Large intestine (tissue), 3 donors: ENCODE measurements around the gene CDC42EP5. TPM values are rescaled to one million over a fixed set of nuclear protein-coding genes. Genes with fewer than 3 reads are reported as not detected.
"Not testable (repeated sequence)": the region's sequence is repeated elsewhere in the genome, so short reads cannot be mapped to it uniquely, and the experiment has no call there.

Experiments
- DNase-seq, 2 donors: peaks; one replicate each; pipeline versions ENCODE4 v3.0.0 to v3.0.0-alpha.2; 2013
- H3K27ac ChIP-seq: one replicate; pipeline ENCODE4 v1.5.1; 2013; ENCODE audit warnings: low read length
- H3K27me3 ChIP-seq: 2 replicates; pipeline ENCODE4 v1.6.1; 2013; ENCODE audit warnings: low read length; ENCODE audit not compliant: control insufficient read depth, insufficient read depth
- H3K36me3 ChIP-seq: 2 replicates; pipeline ENCODE4 v1.6.1; 2013; ENCODE audit warnings: low read length; ENCODE audit not compliant: control insufficient read depth, insufficient read depth
- H3K4me1 ChIP-seq: one replicate; pipeline ENCODE4 v1.6.1; 2013; ENCODE audit warnings: low read length; ENCODE audit not compliant: control insufficient read depth, insufficient read depth
- H3K4me3 ChIP-seq: one replicate; pipeline ENCODE4 v1.5.1; 2013; ENCODE audit warnings: low read length
- H3K9me3 ChIP-seq: one replicate; pipeline ENCODE4 v1.6.1; 2013; ENCODE audit warnings: mild to moderate bottlenecking, low read depth, low read length, moderate library complexity; ENCODE audit not compliant: control insufficient read depth
- WGBS: methylation state at CpG from one replicate; pipeline ENCODE4 v1.1.5; 2013; ENCODE audit warnings: low lambda C conversion rate; ENCODE audit not compliant: insufficient coverage; 5-methylcytosine and 5-hydroxymethylcytosine counted together
- polyA plus RNA-seq: library from polyadenylated mRNA; unstranded; fragments of 120-200 nt; gene quantifications from one replicate; pipeline ENCODE4 v1.2.1, GENCODE V29; 2013

Gene CDC42EP5
- polyA plus RNA-seq, 1 donor = 161 TPM

DNA sequence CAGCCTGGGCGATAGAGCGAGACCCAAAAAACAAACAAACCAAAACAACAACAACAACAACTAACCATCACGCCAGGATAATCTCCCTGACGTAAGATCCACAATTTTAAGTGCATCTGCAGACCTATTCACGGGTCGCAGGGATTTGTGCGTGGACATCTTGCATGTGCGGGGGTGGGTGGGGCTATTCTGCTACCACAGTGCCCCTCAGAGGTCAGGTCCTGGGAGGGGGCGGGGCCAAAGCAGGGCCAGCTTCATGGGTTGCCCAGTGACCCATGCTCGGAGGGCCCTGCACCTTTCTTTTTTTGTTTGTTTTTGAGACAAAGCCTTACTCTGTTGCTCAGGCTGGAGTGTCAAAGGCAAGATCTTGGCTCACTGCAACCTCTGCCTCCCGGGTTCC is 2.6 kb upstream of the CDC42EP5 start:
- no peak overlapping the region for H3K4me3 ChIP-seq
- H3K4me1 ChIP-seq = peaks cover 11% of the 10 kb centered on the region
- no peak overlapping the region for H3K27ac ChIP-seq
- no CpG with 5 or more reads among the region's 11 CpGs for WGBS
- peaks cover 2% of the 10 kb centered on the region for H3K27me3 ChIP-seq
- no peaks in the 10 kb centered on the region for H3K36me3 ChIP-seq
- peaks cover 4% of the 10 kb centered on the region for H3K9me3 ChIP-seq
- DNase-seq = no peak

DNA sequence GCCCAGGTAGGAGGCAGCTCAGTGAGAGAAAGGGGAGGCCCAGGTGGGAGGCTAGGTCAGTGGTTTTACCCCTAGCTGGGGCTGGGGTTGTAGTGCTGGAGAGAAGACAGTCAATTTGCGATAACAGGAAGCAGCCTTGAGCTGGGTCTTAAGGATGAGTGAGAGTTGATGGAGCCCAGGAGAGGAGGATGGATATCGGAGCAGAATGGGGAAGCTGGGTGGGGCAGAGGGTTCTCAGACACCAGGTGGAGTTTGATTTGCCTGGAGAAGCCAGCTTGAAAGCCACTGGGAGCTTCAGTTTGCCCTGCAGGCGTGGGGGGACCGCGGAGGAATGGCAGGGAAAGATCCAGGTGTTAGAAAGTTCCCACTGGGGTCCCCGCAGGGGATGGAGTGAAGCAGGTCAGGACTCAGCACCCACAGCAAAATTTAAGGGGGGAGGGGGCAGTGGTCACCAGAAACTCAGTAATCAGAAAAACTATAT is 836 bp upstream of the CDC42EP5 start:
- Histone ChIP-seq H3K36me3 (peaks cover 4% of the 10 kb centered on the region), H3K9me3 (peaks cover 4% of the 10 kb centered on the region), H3K4me3 (peak overlapping the region; percentile 77), H3K27me3 (peaks cover 2% of the 10 kb centered on the region), H3K27ac (peak overlapping the region; percentile 98), H3K4me1 (peaks cover 27% of the 10 kb centered on the region)
- DNase-seq = no peak
- no CpG with 5 or more reads among the region's 6 CpGs for WGBS

- peaks cover 7% of the 10 kb centered on the region for H3K36me3 ChIP-seq
- WGBS = 0% methylated on average over 1 of the region's 60 CpGs
- H3K4me1 ChIP-seq = peaks cover 44% of the 10 kb centered on the region
- peaks cover 2% of the 10 kb centered on the region for H3K27me3 ChIP-seq
- peaks cover 4% of the 10 kb centered on the region for H3K9me3 ChIP-seq
- peak in 1 of 2 donors; percentile 71 for DNase-seq
- H3K27ac ChIP-seq = peak overlapping the region; percentile 98
- peak overlapping the region; percentile 82 for H3K4me3 ChIP-seq
Measured at GRCh38 chr19:54470991-54471782, 1.9 kb downstream of the CDC42EP5 start.

DNA sequence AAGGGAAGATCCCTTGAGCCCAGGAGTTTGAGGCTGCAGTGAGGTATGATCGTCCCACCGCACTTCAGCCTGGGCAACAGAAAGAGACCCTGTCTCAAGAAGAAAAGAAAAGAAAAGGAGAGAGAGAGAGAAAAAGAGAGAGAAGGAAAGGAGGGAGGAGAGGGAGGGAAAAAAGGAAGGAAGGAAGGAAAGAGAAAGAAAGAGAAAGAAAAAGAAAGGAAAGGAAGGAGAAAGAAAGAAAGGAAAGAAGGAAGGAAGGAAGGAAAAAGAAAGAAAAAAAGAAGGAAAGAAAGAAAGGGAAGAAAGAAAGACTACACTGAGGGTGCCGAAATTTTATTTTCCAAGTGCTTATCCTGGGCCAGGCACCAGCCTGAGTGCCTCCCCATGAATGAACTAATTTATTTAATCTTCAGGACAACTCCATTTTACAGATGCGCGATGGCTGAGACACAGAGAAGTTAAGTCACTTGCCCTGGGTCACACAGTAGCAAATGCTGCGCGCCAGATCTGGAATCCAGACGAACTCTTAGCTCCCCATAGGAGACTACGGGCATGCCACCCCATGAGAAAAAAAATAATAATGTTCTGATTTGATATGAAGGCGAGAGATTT is 2.7 kb downstream of the CDC42EP5 start:
- Histone ChIP-seq H3K4me1 (peaks cover 52% of the 10 kb centered on the region), H3K4me3 (peak overlapping the region; percentile 82), H3K27me3 (peaks cover 2% of the 10 kb centered on the region), H3K9me3 (peaks cover 9% of the 10 kb centered on the region), H3K36me3 (peaks cover 15% of the 10 kb centered on the region), H3K27ac (peak overlapping the region; percentile 98)
- DNase-seq = no peak
- WGBS = 66% methylated on average over 3 of the region's 10 CpGs

GRCh38 chr19:54469496-54469934 is 3.6 kb downstream of the CDC42EP5 start:
- Histone ChIP-seq H3K27ac (peak overlapping the region; percentile 98), H3K4me3 (no peak overlapping the region), H3K9me3 (peaks cover 10% of the 10 kb centered on the region), H3K36me3 (peaks cover 15% of the 10 kb centered on the region), H3K4me1 (peaks cover 55% of the 10 kb centered on the region), H3K27me3 (peaks cover 2% of the 10 kb centered on the region)
- peak in 1 of 2 donors; percentile 49 for DNase-seq
- WGBS = no CpG with 5 or more reads among the region's 8 CpGs

- H3K27me3 ChIP-seq, H3K4me3 ChIP-seq, DNase-seq, H3K9me3 ChIP-seq: not testable (repeated sequence)
- H3K4me1 ChIP-seq = peaks cover 64% of the 10 kb centered on the region
- no CpG with 5 or more reads among the region's 14 CpGs for WGBS
- H3K27ac ChIP-seq = peak overlapping the region; percentile 98
- H3K36me3 ChIP-seq = peaks cover 27% of the 10 kb centered on the region
Measured at GRCh38 chr19:54466110-54466480, 7.0 kb downstream of the CDC42EP5 start.

- Histone ChIP-seq H3K9me3 (peaks cover 6% of the 10 kb centered on the region), H3K4me1 (peaks cover 63% of the 10 kb centered on the region), H3K4me3 (no peak overlapping the region), H3K27ac (peak overlapping the region; percentile 98), H3K27me3 (no peaks in the 10 kb centered on the region), H3K36me3 (peaks cover 32% of the 10 kb centered on the region)
- WGBS = no CpG with 5 or more reads among the region's 49 CpGs
- DNase-seq = no peak
Measured at GRCh38 chr19:54465426-54466109, 7.5 kb downstream of the CDC42EP5 start.

GRCh38 chr19:54464630-54465425 is 8.3 kb downstream of the CDC42EP5 start:
- Histone ChIP-seq H3K4me3 (peak overlapping the region; percentile 54), H3K4me1 (peaks cover 56% of the 10 kb centered on the region), H3K36me3 (peaks cover 37% of the 10 kb centered on the region), H3K27me3 (no peaks in the 10 kb centered on the region), H3K9me3 (peaks cover 6% of the 10 kb centered on the region), H3K27ac (peak overlapping the region; percentile 98)
- peak; percentile 95 to 98 for DNase-seq
- no CpG with 5 or more reads among the region's 87 CpGs for WGBS

DNA sequence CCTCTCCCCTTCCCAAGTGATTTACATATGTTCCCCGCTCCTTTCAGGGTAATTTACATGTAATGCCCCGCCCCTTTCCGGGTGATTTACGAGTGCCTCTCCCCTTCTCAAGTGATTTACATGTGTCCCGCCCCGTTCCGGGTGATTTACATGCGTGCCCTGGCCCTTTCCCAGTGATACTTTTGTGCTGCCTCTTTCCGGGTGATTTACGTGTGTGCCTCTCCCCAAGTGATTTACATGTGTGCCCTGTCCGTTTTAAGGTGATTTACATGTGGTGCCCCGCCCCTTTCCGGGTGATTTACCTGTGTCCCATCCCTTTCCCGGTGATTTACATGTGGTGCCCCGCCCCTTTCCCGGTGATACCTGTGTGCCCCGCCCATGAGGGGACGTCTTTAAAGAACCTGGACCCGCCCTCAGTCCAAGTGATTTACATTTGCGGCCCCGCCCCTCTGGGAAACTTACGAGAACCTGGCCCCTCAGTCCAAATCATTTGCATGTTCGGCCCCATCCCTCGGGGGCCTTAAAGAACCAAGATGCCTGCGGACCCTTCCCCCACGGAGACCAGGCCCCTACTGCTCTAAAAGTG is 9.0 kb downstream of the CDC42EP5 start:
- Histone ChIP-seq H3K27ac (peak overlapping the region; percentile 98), H3K9me3 (peaks cover 6% of the 10 kb centered on the region), H3K4me3 (peak overlapping the region; percentile 54), H3K36me3 (peaks cover 41% of the 10 kb centered on the region), H3K27me3 (no peaks in the 10 kb centered on the region), H3K4me1 (peaks cover 54% of the 10 kb centered on the region)
- WGBS = no CpG with 5 or more reads among the region's 26 CpGs
- DNase-seq = peak; percentile 94 to 98
